PC-9 (cell line): Measurements from ENCODE around the gene AATF.

Experiments
- EZH2 ChIP-seq: fragments of 200-600 bp; sonication (generic); IDR thresholded peaks from 2 replicates; pipeline ENCODE4 v1.8.0; 2017; ENCODE audit warnings: antibody characterized with exemption, low read depth
- TF ChIP-seq, protein P1 (sequence below): fragments of 200-600 bp; sonication (generic); conservative IDR thresholded peaks from 2 replicates; pipeline ENCODE4 v1.6.1; 2017; ENCODE audit warnings: mixed run types, antibody characterized with exemption, mild to moderate bottlenecking, moderate library complexity

DNA sequence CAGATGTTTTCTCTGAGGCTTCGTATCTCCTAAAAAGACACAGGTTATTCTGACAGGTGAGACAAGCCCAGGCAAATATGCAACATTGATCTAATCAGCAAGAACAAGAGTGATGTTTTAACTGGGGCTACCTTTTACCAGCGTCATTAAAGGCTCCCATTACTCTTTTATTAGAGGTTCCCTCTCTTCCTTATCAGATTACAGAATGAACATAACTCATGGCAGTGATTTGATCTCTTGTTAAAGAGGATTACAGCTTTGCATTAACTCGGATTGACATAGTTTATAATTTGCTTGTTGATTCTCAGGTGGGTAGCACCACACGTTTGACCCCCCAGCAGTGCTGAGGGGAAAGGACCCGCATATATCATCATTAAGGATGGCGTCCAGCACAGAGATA lies 90.5 kb downstream of the AATF start:
- TF ChIP-seq, protein P1, sequence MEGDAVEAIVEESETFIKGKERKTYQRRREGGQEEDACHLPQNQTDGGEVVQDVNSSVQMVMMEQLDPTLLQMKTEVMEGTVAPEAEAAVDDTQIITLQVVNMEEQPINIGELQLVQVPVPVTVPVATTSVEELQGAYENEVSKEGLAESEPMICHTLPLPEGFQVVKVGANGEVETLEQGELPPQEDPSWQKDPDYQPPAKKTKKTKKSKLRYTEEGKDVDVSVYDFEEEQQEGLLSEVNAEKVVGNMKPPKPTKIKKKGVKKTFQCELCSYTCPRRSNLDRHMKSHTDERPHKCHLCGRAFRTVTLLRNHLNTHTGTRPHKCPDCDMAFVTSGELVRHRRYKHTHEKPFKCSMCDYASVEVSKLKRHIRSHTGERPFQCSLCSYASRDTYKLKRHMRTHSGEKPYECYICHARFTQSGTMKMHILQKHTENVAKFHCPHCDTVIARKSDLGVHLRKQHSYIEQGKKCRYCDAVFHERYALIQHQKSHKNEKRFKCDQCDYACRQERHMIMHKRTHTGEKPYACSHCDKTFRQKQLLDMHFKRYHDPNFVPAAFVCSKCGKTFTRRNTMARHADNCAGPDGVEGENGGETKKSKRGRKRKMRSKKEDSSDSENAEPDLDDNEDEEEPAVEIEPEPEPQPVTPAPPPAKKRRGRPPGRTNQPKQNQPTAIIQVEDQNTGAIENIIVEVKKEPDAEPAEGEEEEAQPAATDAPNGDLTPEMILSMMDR, result no peak
- no peak for TF ChIP-seq EZH2
